ENCODE results near the gene TMEM147.

Gene TMEM147

GRCh38 chr19:35509861-35510625, 35.4 kb upstream of the TMEM147 start:
- Histone ChIP-seq H3K27me3 (ENCODE audit: low read depth, low read length) (peaks cover 43% of the 10 kb centered on the region), H3K9me3 (ENCODE audit: control insufficient read depth in 1 of 2, low read length in 2 of 2) (no peaks in the 10 kb centered on the region), H3K36me3 (ENCODE audit: control insufficient read depth in 1 of 2, insufficient read depth in 2 of 2, low read length in 2 of 2) (no peaks in the 10 kb centered on the region), H3K4me3 (ENCODE audit: low read depth in 1 of 2, low read length in 2 of 2) (peak overlapping the region; percentile 48 to 52), H3K4me1 (ENCODE audit: control insufficient read depth in 1 of 2, insufficient read depth in 2 of 2, low read length in 2 of 2) (peaks cover 0 to 12% of the 10 kb centered on the region in 2 donors), H3K27ac (ENCODE audit: low read length) (no peak overlapping the region)

- Histone ChIP-seq H3K36me3 (ENCODE audit: control insufficient read depth in 1 of 2, insufficient read depth in 2 of 2, low read length in 2 of 2) (no peaks in the 10 kb centered on the region), H3K27ac (ENCODE audit: low read length) (no peak overlapping the region), H3K9me3 (ENCODE audit: control insufficient read depth in 1 of 2, low read length in 2 of 2) (no peaks in the 10 kb centered on the region), H3K4me3 (ENCODE audit: low read depth in 1 of 2, low read length in 2 of 2) (peak overlapping the region in 1 of 2 donors; percentile 48), H3K4me1 (ENCODE audit: control insufficient read depth in 1 of 2, insufficient read depth in 2 of 2, low read length in 2 of 2) (peaks cover 0 to 12% of the 10 kb centered on the region in 2 donors), H3K27me3 (ENCODE audit: low read depth, low read length) (peaks cover 43% of the 10 kb centered on the region)
These were observed 34.8 kb upstream of the TMEM147 start for GRCh38 chr19:35510626-35510964.

GRCh38 chr19:35511337-35511736, 34.1 kb upstream of the TMEM147 start:
- H3K9me3 ChIP-seq (ENCODE audit: control insufficient read depth in 1 of 2, low read length in 2 of 2): no peaks in the 10 kb centered on the region
- H3K36me3 ChIP-seq (ENCODE audit: control insufficient read depth in 1 of 2, insufficient read depth in 2 of 2, low read length in 2 of 2): no peaks in the 10 kb centered on the region
- H3K27ac ChIP-seq (ENCODE audit: low read length): no peak overlapping the region
- H3K4me3 ChIP-seq (ENCODE audit: low read depth in 1 of 2, low read length in 2 of 2): no peak overlapping the region
- peaks cover 0 to 12% of the 10 kb centered on the region in 2 donors for H3K4me1 ChIP-seq (ENCODE audit: control insufficient read depth in 1 of 2, insufficient read depth in 2 of 2, low read length in 2 of 2)
- peaks cover 43% of the 10 kb centered on the region for H3K27me3 ChIP-seq (ENCODE audit: low read depth, low read length)

GRCh38 chr19:35512831-35513627, 32.4 kb upstream of the TMEM147 start:
- Histone ChIP-seq H3K27ac (ENCODE audit: low read length) (no peak overlapping the region), H3K36me3 (ENCODE audit: control insufficient read depth in 1 of 2, insufficient read depth in 2 of 2, low read length in 2 of 2) (no peaks in the 10 kb centered on the region), H3K9me3 (ENCODE audit: control insufficient read depth in 1 of 2, low read length in 2 of 2) (no peaks in the 10 kb centered on the region), H3K27me3 (ENCODE audit: low read depth, low read length) (peaks cover 38% of the 10 kb centered on the region), H3K4me3 (ENCODE audit: low read depth in 1 of 2, low read length in 2 of 2) (no peak overlapping the region), H3K4me1 (ENCODE audit: control insufficient read depth in 1 of 2, insufficient read depth in 2 of 2, low read length in 2 of 2) (peaks cover 0 to 12% of the 10 kb centered on the region in 2 donors)

- no peak within 1 kb of the TSS for H3K4me3 ChIP-seq (ENCODE audit: low read depth in 1 of 2, low read length in 2 of 2)
- peaks cover 0 to 12% of the 10 kb centered on the region in 2 donors for H3K4me1 ChIP-seq (ENCODE audit: control insufficient read depth in 1 of 2, insufficient read depth in 2 of 2, low read length in 2 of 2)
- no peaks in the 10 kb centered on the region for H3K9me3 ChIP-seq (ENCODE audit: control insufficient read depth in 1 of 2, low read length in 2 of 2)
- peaks cover 38% of the 10 kb centered on the region for H3K27me3 ChIP-seq (ENCODE audit: low read depth, low read length)
- H3K36me3 ChIP-seq (ENCODE audit: control insufficient read depth in 1 of 2, insufficient read depth in 2 of 2, low read length in 2 of 2): no peaks in the 10 kb centered on the region
- H3K27ac ChIP-seq (ENCODE audit: low read length): no peak within 1 kb of the TSS
These were observed 31.7 kb upstream of the TMEM147 start, which contains the start of gene DMKN for GRCh38 chr19:35513628-35514281. DMKN (minus strand) TSS chr19:35513649; CDS start chr19:35513475, 174 bp downstream.

GRCh38 chr19:35514282-35514809, 31.1 kb upstream of the TMEM147 start:
- Histone ChIP-seq H3K27me3 (ENCODE audit: low read depth, low read length) (peaks cover 36% of the 10 kb centered on the region), H3K36me3 (ENCODE audit: control insufficient read depth in 1 of 2, insufficient read depth in 2 of 2, low read length in 2 of 2) (no peaks in the 10 kb centered on the region), H3K27ac (ENCODE audit: low read length) (no peak overlapping the region), H3K4me1 (ENCODE audit: control insufficient read depth in 1 of 2, insufficient read depth in 2 of 2, low read length in 2 of 2) (peaks cover 0 to 12% of the 10 kb centered on the region in 2 donors), H3K4me3 (ENCODE audit: low read depth in 1 of 2, low read length in 2 of 2) (no peak overlapping the region), H3K9me3 (ENCODE audit: control insufficient read depth in 1 of 2, low read length in 2 of 2) (no peaks in the 10 kb centered on the region)

- Histone ChIP-seq H3K27me3 (ENCODE audit: low read depth, low read length) (peaks cover 19% of the 10 kb centered on the region), H3K27ac (ENCODE audit: low read length) (no peak overlapping the region), H3K9me3 (ENCODE audit: control insufficient read depth in 1 of 2, low read length in 2 of 2) (no peaks in the 10 kb centered on the region), H3K4me3 (ENCODE audit: low read depth in 1 of 2, low read length in 2 of 2) (no peak overlapping the region), H3K4me1 (ENCODE audit: control insufficient read depth in 1 of 2, insufficient read depth in 2 of 2, low read length in 2 of 2) (no peaks in the 10 kb centered on the region), H3K36me3 (ENCODE audit: control insufficient read depth in 1 of 2, insufficient read depth in 2 of 2, low read length in 2 of 2) (no peaks in the 10 kb centered on the region)
These were observed 29.1 kb upstream of the TMEM147 start for GRCh38 chr19:35516310-35516709.

GRCh38 chr19:35517342-35517741, 28.1 kb upstream of the TMEM147 start:
- Histone ChIP-seq H3K27me3 (ENCODE audit: low read depth, low read length) (peaks cover 19% of the 10 kb centered on the region), H3K9me3 (ENCODE audit: control insufficient read depth in 1 of 2, low read length in 2 of 2) (no peaks in the 10 kb centered on the region), H3K4me1 (ENCODE audit: control insufficient read depth in 1 of 2, insufficient read depth in 2 of 2, low read length in 2 of 2) (no peaks in the 10 kb centered on the region), H3K4me3 (ENCODE audit: low read depth in 1 of 2, low read length in 2 of 2) (no peak overlapping the region), H3K36me3 (ENCODE audit: control insufficient read depth in 1 of 2, insufficient read depth in 2 of 2, low read length in 2 of 2) (no peaks in the 10 kb centered on the region), H3K27ac (ENCODE audit: low read length) (no peak overlapping the region)

- Histone ChIP-seq H3K4me1 (ENCODE audit: control insufficient read depth in 1 of 2, insufficient read depth in 2 of 2, low read length in 2 of 2) (no peaks in the 10 kb centered on the region), H3K9me3 (ENCODE audit: control insufficient read depth in 1 of 2, low read length in 2 of 2) (no peaks in the 10 kb centered on the region), H3K27ac (ENCODE audit: low read length) (no peak overlapping the region)
These were observed 27.1 kb upstream of the TMEM147 start for GRCh38 chr19:35518313-35518712.

GRCh38 chr19:35519291-35519690, 26.1 kb upstream of the TMEM147 start:
- Histone ChIP-seq H3K4me1 (ENCODE audit: control insufficient read depth in 1 of 2, insufficient read depth in 2 of 2, low read length in 2 of 2) (no peaks in the 10 kb centered on the region), H3K9me3 (ENCODE audit: control insufficient read depth in 1 of 2, low read length in 2 of 2) (no peaks in the 10 kb centered on the region), H3K4me3 (ENCODE audit: low read depth in 1 of 2, low read length in 2 of 2) (no peak overlapping the region), H3K27ac (ENCODE audit: low read length) (no peak overlapping the region), H3K36me3 (ENCODE audit: control insufficient read depth in 1 of 2, insufficient read depth in 2 of 2, low read length in 2 of 2) (no peaks in the 10 kb centered on the region), H3K27me3 (ENCODE audit: low read depth, low read length) (peaks cover 3% of the 10 kb centered on the region)

More at GRCh38 chr19:35518313-35518712, 27.1 kb upstream of the TMEM147 start:
- H3K36me3 ChIP-seq (ENCODE audit: control insufficient read depth in 1 of 2, insufficient read depth in 2 of 2, low read length in 2 of 2): no peaks in the 10 kb centered on the region
- H3K27me3 ChIP-seq (ENCODE audit: low read depth, low read length): peaks cover 12% of the 10 kb centered on the region
- no peak overlapping the region for H3K4me3 ChIP-seq (ENCODE audit: low read depth in 1 of 2, low read length in 2 of 2)
